Measurements from ENCODE around the gene LARP1B. TPM values are rescaled to one million over a fixed set of nuclear protein-coding genes. Genes with fewer than 3 reads are reported as not detected.
"Not testable (repeated sequence)": the region's sequence is repeated elsewhere in the genome, so short reads cannot be mapped to it uniquely, and the experiment has no call there.

LARP1B gene
- total and polyA plus RNA-seq, 4 donors: 17.5 to 69.6 (median 23.7) TPM

DNA sequence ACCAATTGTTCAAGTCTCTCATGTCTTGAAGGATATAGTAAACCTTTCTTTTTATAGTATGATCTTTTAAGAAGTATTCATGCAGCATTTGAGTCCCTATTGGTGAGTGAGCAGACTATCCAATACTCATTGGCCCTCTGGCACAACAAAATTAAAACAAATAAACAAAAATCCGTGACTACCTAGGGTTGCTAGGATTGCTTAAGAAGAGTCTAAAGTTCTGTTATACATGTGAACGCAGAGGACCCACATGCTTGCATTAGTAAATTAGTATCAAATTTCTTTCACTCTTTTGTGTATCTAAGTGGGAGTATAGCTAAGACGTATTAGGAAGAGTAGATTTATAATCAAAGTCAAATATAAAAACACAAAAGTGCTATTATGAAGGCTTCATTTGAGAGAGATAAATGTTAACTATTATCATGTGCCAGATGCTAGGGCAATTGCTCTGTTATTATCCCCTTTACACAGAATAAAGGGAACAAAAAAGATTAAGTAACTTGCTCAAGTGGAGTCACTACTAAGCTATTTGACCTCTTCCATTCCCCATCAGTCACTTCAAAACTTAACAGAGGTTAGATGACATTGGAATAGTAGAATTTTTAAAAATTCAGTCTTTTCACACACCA is 29.2 kb upstream of the LARP1B start (continued):
- peak; percentile 72 for TF ChIP-seq ZBTB33 (IDR thresholded peaks at IDR 0.05)
- TF ChIP-seq RXRA (IDR thresholded peaks at IDR 0.05): peak; percentile 50 to 72
- TF ChIP-seq EGR1 (IDR thresholded peaks at IDR 0.05; ENCODE audit: low read depth in 2 of 2): peak in 1 of 2 donors; percentile 24

- Histone ChIP-seq H3K9me3 (ENCODE audit: control insufficient read depth in 4 of 4, low read length in 3 of 4) (no peaks in the 10 kb centered on the region), H3K4me1 (ENCODE audit: control insufficient read depth in 4 of 4, insufficient read depth in 4 of 4, low read length in 3 of 4) (no peaks in the 10 kb centered on the region), H3K9ac (ENCODE audit: low read depth in 1 of 2, low read length in 2 of 2) (no peak overlapping the region), H3K27ac (ENCODE audit: low read depth in 1 of 2, low read length in 2 of 2) (no peak overlapping the region), H3K27me3 (ENCODE audit: control insufficient read depth in 4 of 4, insufficient read depth in 4 of 4, low read length in 3 of 4) (no peaks in the 10 kb centered on the region), H3K4me3 (ENCODE audit: low read depth in 1 of 3, low read length in 3 of 3) (no peak overlapping the region), H3K36me3 (ENCODE audit: control insufficient read depth in 4 of 4, insufficient read depth in 3 of 4, low read depth in 1 of 4, low read length in 3 of 4) (peaks cover 0 to 3% (median 2%) of the 10 kb centered on the region in 4 donors)
- DNase-seq (ENCODE audit: low spot score): no peak
- 96% methylated on average over 1 of the region's 1 CpG for WGBS
- TF ChIP-seq, protein P1, sequence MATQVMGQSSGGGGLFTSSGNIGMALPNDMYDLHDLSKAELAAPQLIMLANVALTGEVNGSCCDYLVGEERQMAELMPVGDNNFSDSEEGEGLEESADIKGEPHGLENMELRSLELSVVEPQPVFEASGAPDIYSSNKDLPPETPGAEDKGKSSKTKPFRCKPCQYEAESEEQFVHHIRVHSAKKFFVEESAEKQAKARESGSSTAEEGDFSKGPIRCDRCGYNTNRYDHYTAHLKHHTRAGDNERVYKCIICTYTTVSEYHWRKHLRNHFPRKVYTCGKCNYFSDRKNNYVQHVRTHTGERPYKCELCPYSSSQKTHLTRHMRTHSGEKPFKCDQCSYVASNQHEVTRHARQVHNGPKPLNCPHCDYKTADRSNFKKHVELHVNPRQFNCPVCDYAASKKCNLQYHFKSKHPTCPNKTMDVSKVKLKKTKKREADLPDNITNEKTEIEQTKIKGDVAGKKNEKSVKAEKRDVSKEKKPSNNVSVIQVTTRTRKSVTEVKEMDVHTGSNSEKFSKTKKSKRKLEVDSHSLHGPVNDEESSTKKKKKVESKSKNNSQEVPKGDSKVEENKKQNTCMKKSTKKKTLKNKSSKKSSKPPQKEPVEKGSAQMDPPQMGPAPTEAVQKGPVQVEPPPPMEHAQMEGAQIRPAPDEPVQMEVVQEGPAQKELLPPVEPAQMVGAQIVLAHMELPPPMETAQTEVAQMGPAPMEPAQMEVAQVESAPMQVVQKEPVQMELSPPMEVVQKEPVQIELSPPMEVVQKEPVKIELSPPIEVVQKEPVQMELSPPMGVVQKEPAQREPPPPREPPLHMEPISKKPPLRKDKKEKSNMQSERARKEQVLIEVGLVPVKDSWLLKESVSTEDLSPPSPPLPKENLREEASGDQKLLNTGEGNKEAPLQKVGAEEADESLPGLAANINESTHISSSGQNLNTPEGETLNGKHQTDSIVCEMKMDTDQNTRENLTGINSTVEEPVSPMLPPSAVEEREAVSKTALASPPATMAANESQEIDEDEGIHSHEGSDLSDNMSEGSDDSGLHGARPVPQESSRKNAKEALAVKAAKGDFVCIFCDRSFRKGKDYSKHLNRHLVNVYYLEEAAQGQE (IDR thresholded peaks at IDR 0.05): no peak
- TF ChIP-seq JUND (IDR thresholded peaks at IDR 0.05): no peak
- no peak for TF ChIP-seq ATF3 (IDR thresholded peaks at IDR 0.05)
- TF ChIP-seq RAD21 (IDR thresholded peaks at IDR 0.05): no peak
- TF ChIP-seq SP1 (IDR thresholded peaks at IDR 0.05): no peak
- TF ChIP-seq NR2F2 (IDR thresholded peaks at IDR 0.05): no peak
- no peak for TF ChIP-seq YY1 (IDR thresholded peaks at IDR 0.05)
- TF ChIP-seq ZBTB33 (IDR thresholded peaks at IDR 0.05): no peak
- TF ChIP-seq, protein P2, sequence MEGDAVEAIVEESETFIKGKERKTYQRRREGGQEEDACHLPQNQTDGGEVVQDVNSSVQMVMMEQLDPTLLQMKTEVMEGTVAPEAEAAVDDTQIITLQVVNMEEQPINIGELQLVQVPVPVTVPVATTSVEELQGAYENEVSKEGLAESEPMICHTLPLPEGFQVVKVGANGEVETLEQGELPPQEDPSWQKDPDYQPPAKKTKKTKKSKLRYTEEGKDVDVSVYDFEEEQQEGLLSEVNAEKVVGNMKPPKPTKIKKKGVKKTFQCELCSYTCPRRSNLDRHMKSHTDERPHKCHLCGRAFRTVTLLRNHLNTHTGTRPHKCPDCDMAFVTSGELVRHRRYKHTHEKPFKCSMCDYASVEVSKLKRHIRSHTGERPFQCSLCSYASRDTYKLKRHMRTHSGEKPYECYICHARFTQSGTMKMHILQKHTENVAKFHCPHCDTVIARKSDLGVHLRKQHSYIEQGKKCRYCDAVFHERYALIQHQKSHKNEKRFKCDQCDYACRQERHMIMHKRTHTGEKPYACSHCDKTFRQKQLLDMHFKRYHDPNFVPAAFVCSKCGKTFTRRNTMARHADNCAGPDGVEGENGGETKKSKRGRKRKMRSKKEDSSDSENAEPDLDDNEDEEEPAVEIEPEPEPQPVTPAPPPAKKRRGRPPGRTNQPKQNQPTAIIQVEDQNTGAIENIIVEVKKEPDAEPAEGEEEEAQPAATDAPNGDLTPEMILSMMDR (IDR thresholded peaks at IDR 0.05; ENCODE audit: low read depth, low read length, missing input control): no peak
- no peak for TF ChIP-seq EGR1 (IDR thresholded peaks at IDR 0.05; ENCODE audit: low read depth in 2 of 2)
- TF ChIP-seq, protein P3, sequence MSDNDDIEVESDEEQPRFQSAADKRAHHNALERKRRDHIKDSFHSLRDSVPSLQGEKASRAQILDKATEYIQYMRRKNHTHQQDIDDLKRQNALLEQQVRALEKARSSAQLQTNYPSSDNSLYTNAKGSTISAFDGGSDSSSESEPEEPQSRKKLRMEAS (IDR thresholded peaks at IDR 0.05): no peak
- TF ChIP-seq TAF1 (conservative IDR thresholded peaks at IDR 0.05): no peak
- no peak for TF ChIP-seq GABPA (IDR thresholded peaks at IDR 0.05 in 1 of 2, conservative IDR thresholded peaks at IDR 0.05 in 1 of 2)
- TF ChIP-seq HNF4G (IDR thresholded peaks at IDR 0.05): no peak
- TF ChIP-seq FOXA2 (IDR thresholded peaks at IDR 0.05): no peak
Observed at GRCh38 chr4:128039568-128039967, 21.5 kb upstream of the LARP1B start.

GRCh38 chr4:128047019-128047418 is 14.1 kb upstream of the LARP1B start:
- H3K4me3 ChIP-seq (ENCODE audit: low read depth in 1 of 3, low read length in 3 of 3); H3K9me3 ChIP-seq (ENCODE audit: control insufficient read depth in 4 of 4, low read length in 3 of 4); H3K27ac ChIP-seq (ENCODE audit: low read depth in 1 of 2, low read length in 2 of 2); H3K27me3 ChIP-seq (ENCODE audit: control insufficient read depth in 4 of 4, insufficient read depth in 4 of 4, low read length in 3 of 4); H3K4me1 ChIP-seq (ENCODE audit: control insufficient read depth in 4 of 4, insufficient read depth in 4 of 4, low read length in 3 of 4); DNase-seq (ENCODE audit: low spot score); H3K36me3 ChIP-seq (ENCODE audit: control insufficient read depth in 4 of 4, insufficient read depth in 3 of 4, low read depth in 1 of 4, low read length in 3 of 4); H3K9ac ChIP-seq (ENCODE audit: low read depth in 1 of 2, low read length in 2 of 2): not testable (repeated sequence)
- WGBS: 89% methylated on average over 9 of the region's 9 CpGs

- H3K4me3 ChIP-seq (ENCODE audit: low read depth in 1 of 3, low read length in 3 of 3); H3K4me1 ChIP-seq (ENCODE audit: control insufficient read depth in 4 of 4, insufficient read depth in 4 of 4, low read length in 3 of 4); H3K9me3 ChIP-seq (ENCODE audit: control insufficient read depth in 4 of 4, low read length in 3 of 4); DNase-seq (ENCODE audit: low spot score); H3K36me3 ChIP-seq (ENCODE audit: control insufficient read depth in 4 of 4, insufficient read depth in 3 of 4, low read depth in 1 of 4, low read length in 3 of 4); H3K9ac ChIP-seq (ENCODE audit: low read depth in 1 of 2, low read length in 2 of 2); H3K27ac ChIP-seq (ENCODE audit: low read depth in 1 of 2, low read length in 2 of 2); H3K27me3 ChIP-seq (ENCODE audit: control insufficient read depth in 4 of 4, insufficient read depth in 4 of 4, low read length in 3 of 4): not testable (repeated sequence)
- 96% methylated on average over 32 of the region's 34 CpGs for WGBS
Observed at GRCh38 chr4:128047514-128047913, 13.6 kb upstream of the LARP1B start.
